ENCODE measurements around the gene KIAA0930.

DNA sequence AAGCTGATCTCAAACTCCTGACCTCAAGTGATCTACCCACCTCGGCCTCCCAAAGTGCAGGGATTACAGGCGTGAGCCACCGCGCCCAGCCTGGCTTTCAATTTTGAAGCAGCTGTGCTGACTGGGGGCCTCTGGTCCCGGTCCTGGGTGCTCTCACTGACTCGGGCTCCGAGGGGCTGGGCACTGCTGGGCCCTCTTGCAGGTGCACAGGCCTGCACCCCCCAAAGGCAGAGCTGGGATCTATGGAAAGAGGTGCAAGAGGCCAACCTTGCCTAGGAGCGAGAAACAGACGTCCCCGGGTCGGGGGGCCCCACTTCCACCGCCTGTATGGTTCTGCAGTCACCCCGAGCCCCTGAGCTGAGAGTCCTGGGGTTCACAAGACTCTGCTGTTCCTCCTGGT lies 33.2 kb downstream of the KIAA0930 start:
- TF ChIP-seq, protein P1, sequence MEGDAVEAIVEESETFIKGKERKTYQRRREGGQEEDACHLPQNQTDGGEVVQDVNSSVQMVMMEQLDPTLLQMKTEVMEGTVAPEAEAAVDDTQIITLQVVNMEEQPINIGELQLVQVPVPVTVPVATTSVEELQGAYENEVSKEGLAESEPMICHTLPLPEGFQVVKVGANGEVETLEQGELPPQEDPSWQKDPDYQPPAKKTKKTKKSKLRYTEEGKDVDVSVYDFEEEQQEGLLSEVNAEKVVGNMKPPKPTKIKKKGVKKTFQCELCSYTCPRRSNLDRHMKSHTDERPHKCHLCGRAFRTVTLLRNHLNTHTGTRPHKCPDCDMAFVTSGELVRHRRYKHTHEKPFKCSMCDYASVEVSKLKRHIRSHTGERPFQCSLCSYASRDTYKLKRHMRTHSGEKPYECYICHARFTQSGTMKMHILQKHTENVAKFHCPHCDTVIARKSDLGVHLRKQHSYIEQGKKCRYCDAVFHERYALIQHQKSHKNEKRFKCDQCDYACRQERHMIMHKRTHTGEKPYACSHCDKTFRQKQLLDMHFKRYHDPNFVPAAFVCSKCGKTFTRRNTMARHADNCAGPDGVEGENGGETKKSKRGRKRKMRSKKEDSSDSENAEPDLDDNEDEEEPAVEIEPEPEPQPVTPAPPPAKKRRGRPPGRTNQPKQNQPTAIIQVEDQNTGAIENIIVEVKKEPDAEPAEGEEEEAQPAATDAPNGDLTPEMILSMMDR (IDR thresholded peaks at IDR 0.05 in 8 of 11, conservative IDR thresholded peaks at IDR 0.05 in 3 of 11) = no peak
- no peak for TF ChIP-seq POLR2A (IDR thresholded peaks at IDR 0.05)
- TF ChIP-seq POLR2AphosphoS5 (IDR thresholded peaks at IDR 0.05) = no peak

Measured in spleen (tissue), 7 donors.